Astrocyte of the hippocampus (primary cell): Measurements from ENCODE around the gene ZNRF3.

Experiments
- DNase-seq: peaks from one replicate; pipeline ENCODE4 v3.0.0; 2011; ENCODE audit warnings: low read depth, low spot score

The ZNRF3 gene

GRCh38 chr22:29088809-29089208 lies 205.4 kb downstream of the ZNRF3 start:
- DNase-seq, result no peak

DNA sequence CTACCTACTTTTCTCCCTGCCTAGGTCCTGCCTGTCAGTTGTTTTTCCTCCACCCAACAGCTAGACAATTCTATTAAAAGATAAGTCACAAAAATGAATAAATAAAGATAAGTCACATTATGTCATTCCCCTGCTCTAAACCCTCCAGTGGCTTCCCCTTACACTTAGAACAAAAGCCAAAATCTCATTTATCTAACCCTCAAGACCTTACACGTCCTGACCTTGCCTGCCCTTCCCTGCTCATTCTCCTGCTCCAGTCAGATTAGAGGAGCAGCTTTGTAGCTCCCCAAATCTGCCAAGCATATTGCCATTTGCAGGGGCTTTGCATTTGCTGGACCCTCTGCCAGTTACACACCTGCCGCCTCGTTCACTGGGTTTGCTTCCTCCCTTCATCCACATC lies 206.1 kb downstream of the ZNRF3 start:
- DNase-seq, result no peak

- DNase-seq, result no peak
Measured at GRCh38 chr22:29090039-29090438, 206.7 kb downstream of the ZNRF3 start.

DNA sequence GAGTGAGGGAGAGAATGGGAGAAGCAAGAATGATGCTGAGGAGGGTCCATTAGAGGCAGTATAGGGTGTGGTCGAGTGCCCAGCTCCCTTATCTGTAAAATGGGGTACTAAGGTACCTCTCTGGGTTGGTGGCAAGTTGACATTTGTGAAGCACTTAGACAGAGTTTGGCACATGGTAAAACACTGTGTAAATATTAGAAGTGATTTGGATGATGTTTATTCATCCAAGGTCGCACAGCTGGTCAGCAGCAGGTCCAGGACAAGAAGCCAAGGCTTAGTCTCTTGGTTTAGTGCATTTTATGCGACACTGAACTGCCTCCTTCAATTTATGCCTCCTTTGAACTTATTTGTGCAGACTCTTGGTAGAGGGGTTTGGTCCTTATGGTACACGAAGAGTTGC lies 208.9 kb downstream of the ZNRF3 start:
- DNase-seq, result no peak

GRCh38 chr22:29093030-29093429 lies 209.7 kb downstream of the ZNRF3 start:
- no peak for DNase-seq

GRCh38 chr22:29093501-29094300 lies 210.3 kb downstream of the ZNRF3 start:
- peak; percentile 54 for DNase-seq

GRCh38 chr22:29095459-29095858 lies 212.1 kb downstream of the ZNRF3 start:
- no peak for DNase-seq

DNA sequence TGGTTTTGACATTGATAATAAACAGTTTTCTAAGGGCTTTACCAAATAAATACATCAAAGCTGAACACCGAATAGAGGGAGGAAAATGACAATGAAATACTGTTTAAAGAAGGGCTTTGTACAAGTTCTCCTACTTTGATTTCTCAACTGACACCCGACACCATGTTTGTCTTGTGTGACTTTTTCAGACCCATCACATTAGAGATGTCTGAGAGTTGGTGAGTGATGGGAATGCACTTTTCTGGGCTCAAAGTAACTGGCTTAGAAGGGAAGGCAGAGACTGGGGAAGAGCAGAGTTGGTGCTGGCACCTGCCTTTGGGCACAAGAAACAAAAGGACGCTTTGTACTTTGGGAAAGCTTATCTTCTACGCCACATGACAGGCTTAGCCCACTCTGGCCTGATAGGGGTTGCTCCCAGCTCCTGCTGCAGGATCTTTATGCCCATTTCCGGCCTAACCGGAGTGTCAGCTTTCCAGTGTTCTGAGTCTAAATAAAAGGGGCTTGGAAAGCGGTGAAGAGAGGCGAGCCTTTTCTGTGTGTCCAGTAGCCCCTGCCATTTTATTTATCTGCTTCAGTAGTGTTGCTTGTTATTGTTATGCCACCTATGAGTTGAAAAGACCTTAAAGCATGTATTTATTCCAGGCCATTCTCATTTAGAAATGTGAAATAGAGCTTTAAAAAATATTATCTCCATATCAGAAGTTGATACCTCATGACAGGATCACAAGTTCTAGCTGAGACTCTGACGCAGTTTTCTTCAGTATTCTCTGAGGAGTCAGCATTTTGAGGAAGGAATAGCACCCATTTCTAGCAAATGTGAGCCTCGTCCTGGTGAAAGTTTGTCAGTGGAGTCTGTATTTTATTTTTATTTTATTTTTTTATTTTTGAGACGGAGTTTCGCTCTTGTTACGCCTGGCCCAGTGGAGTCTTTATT lies 213.6 kb downstream of the ZNRF3 start:
- DNase-seq, result no peak

GRCh38 chr22:29098296-29098695 lies 214.9 kb downstream of the ZNRF3 start:
- no peak for DNase-seq

- no peak for DNase-seq
Measured at GRCh38 chr22:29102300-29102699, 218.9 kb downstream of the ZNRF3 start.

- no peak for DNase-seq
Measured at GRCh38 chr22:29103121-29103520, 219.7 kb downstream of the ZNRF3 start.

- DNase-seq, result no peak
Measured at GRCh38 chr22:29105468-29105867, 222.1 kb downstream of the ZNRF3 start.

GRCh38 chr22:29106839-29107238 lies 223.5 kb downstream of the ZNRF3 start:
- DNase-seq, result no peak
